K562 (cell line): Measurements from ENCODE around the gene FANCC. TPM values are rescaled to one million over a fixed set of nuclear protein-coding genes. Genes with fewer than 3 reads are reported as not detected.

Experiments used
- ATAC-seq: fragments of 200-7000 bp; cut with Tn5 transposase; 3 replicates; pipeline ENCODE4 v1.9.1; 2020; ENCODE audit warnings: moderate library complexity
- BruUV-seq: library from RNA; stranded (reverse); fragments of 400-500 nt; replicated peaks from 2 replicates; lab custom pipeline; 2021; lab: Mats Ljungman, UMichigan
- CTCF ChIA-PET: fragments of 300-600 bp; formaldehyde crosslinking; extraction: SDS; loops from one replicate; lab custom pipeline; 2021; ENCODE audit warnings: low intra/inter-chr PET ratio; lab: Yijun Ruan, JAX
- POLR2A ChIA-PET: fragments of 300-600, 350-650 bp; sonication (Branson Sonifier 250); formaldehyde crosslinking; extraction: SDS; loops from one replicate; lab custom pipeline; 2021; ENCODE audit warnings: antibody characterized with exemption, inconsistent platforms; lab: Yijun Ruan, JAX
- DNase-seq, 4 experiments: peaks; one replicate each; pipeline versions ENCODE4 v3.0.0 to v3.0.0-alpha.2; 2011 to 2018; ENCODE audit warnings: low spot score in 3 of 4, mixed read lengths in 3 of 4; ENCODE audit errors: extremely low read depth in 1 of 4
- FAIRE-seq: peaks from 2 replicates; lab custom pipeline; 2011; peaks lifted over from hg19 to GRCh38; lab: Jason Lieb, UNC
- H2AFZ ChIP-seq: 2 replicates; pipeline ENCODE4 v1.6.0; 2011; ENCODE audit warnings: low read depth, low read length, control low read depth, inconsistent platforms
- H3K27ac ChIP-seq: fragments of 200-600 bp; 3 replicates; pipeline ENCODE4 v1.8.0; 2011; ENCODE audit warnings: low read depth, mild to moderate bottlenecking, control low read depth, inconsistent platforms, low read length, moderate library complexity, mixed read lengths; ENCODE audit errors: extremely low read depth
- H3K27me3 ChIP-seq, 2 experiments: fragments of 300-600 bp in 1 of 2; 2 replicates in 1 of 2; 3 replicates in 1 of 2; pipeline versions ENCODE4 v1.6.0 to v1.8.0; 2011; ENCODE audit warnings: inconsistent platforms in 2 of 2, low read length in 2 of 2, mild to moderate bottlenecking in 1 of 2, mixed read lengths in 1 of 2, moderate library complexity in 1 of 2; ENCODE audit not compliant: control insufficient read depth in 2 of 2, insufficient read depth in 2 of 2
- H3K36me3 ChIP-seq: fragments of 300-600 bp; 3 replicates; pipeline ENCODE4 v1.8.0; 2011; ENCODE audit warnings: mild to moderate bottlenecking, low read length, inconsistent platforms; ENCODE audit not compliant: control insufficient read depth, insufficient read depth
- H3K4me1 ChIP-seq, 2 experiments: fragments of 200-600 bp in 1 of 2; replicated peaks in 1 of 2; 2 replicates in 1 of 2; 3 replicates in 1 of 2; pipeline versions ENCODE4 v1.5.1 to v1.8.0; 2011; ENCODE audit warnings: inconsistent platforms in 2 of 2, low read length in 2 of 2, mild to moderate bottlenecking in 1 of 2, mixed read lengths in 1 of 2, moderate library complexity in 1 of 2; ENCODE audit not compliant: control insufficient read depth in 2 of 2, insufficient read depth in 2 of 2
- H3K4me2 ChIP-seq: 2 replicates; pipeline ENCODE4 v1.6.1; 2011; ENCODE audit warnings: low read length, control low read depth, inconsistent platforms, mixed read lengths; ENCODE audit not compliant: insufficient read depth
- H3K4me3 ChIP-seq: fragments of 200-600 bp; sonication (generic), shearing (Covaris generic); 2 replicates; pipeline ENCODE4 v1.5.1; 2016; ENCODE audit warnings: control low read depth, inconsistent platforms
- H3K79me2 ChIP-seq: fragments of 200-600 bp; 3 replicates; pipeline ENCODE4 v1.8.0; 2011; ENCODE audit warnings: low read length, inconsistent platforms; ENCODE audit not compliant: control insufficient read depth, insufficient read depth
- H3K9ac ChIP-seq, 2 experiments: 2 replicates each; pipeline versions ENCODE4 v1.6.0 to v1.6.1; 2011; ENCODE audit warnings: low read depth in 2 of 2, low read length in 2 of 2, control low read depth in 1 of 2, inconsistent platforms in 1 of 2, mild to moderate bottlenecking in 1 of 2, mixed read lengths in 1 of 2; ENCODE audit not compliant: insufficient read depth in 1 of 2
- H3K9me1 ChIP-seq: one replicate; pipeline ENCODE4 v1.6.0; 2011; ENCODE audit warnings: inconsistent platforms, mild to moderate bottlenecking, low read length, moderate library complexity; ENCODE audit not compliant: control insufficient read depth, insufficient read depth
- H3K9me3 ChIP-seq: replicated peaks from 2 replicates; pipeline ENCODE4 v1.5.1; 2011; ENCODE audit warnings: low read depth, low read length, inconsistent platforms; ENCODE audit not compliant: control insufficient read depth, insufficient read depth
- H4K20me1 ChIP-seq: replicated peaks from 2 replicates; pipeline ENCODE4 v1.6.1; 2011; ENCODE audit warnings: low read length, inconsistent platforms, mixed read lengths; ENCODE audit not compliant: control insufficient read depth, insufficient read depth
- ATF2 ChIP-seq: sonication (generic); formaldehyde crosslinking; IDR thresholded peaks from 2 replicates; pipeline ENCODE4 v1.8.1; 2022; ENCODE audit warnings: missing genetic modification reagents
- ELF1 ChIP-seq: fragments of 200-800 bp; sonication (Bioruptor generic); IDR thresholded peaks from 2 replicates; pipeline ENCODE4 v1.6.1; 2016; ENCODE audit warnings: missing genetic modification characterization, missing compliant biosample characterization
- EZH2 ChIP-seq: IDR thresholded peaks from 2 replicates; pipeline ENCODE4 v1.6.1; 2012; ENCODE audit warnings: low read depth, mild to moderate bottlenecking, inconsistent platforms, low read length, borderline replicate concordance
- FOXJ2 ChIP-seq: fragments of 200-800 bp; sonication (Bioruptor generic); IDR thresholded peaks from 2 replicates; pipeline ENCODE4 v1.6.1; 2016; ENCODE audit warnings: missing genetic modification characterization, missing compliant biosample characterization
- HDAC3 ChIP-seq: fragments of 450-650 bp; IDR thresholded peaks from 2 replicates; pipeline ENCODE4 v1.6.1; 2018; ENCODE audit warnings: borderline replicate concordance, mild to moderate bottlenecking, moderate library complexity; ENCODE audit not compliant: partially characterized antibody
- LARP7 ChIP-seq: fragments of 450-650 bp; IDR thresholded peaks from 2 replicates; pipeline ENCODE4 v1.6.1; 2016
- MED1 ChIP-seq: sonication (generic); formaldehyde crosslinking; IDR thresholded peaks from 2 replicates; pipeline ENCODE4 v1.8.1; 2023; ENCODE audit warnings: missing genetic modification reagents, borderline replicate concordance
- MYC ChIP-seq, 2 experiments: fragments of 250-450 bp in 1 of 2; sonication (Bioruptor Pico) in 1 of 2; IDR thresholded peaks; 2 replicates each; pipeline versions ENCODE4 v1.5.1 to v1.6.1; 2012 to 2021; ENCODE audit warnings: low read depth in 2 of 2, borderline replicate concordance in 1 of 2, improper control_type of control experiment in 1 of 2, low read length in 1 of 2, mild to moderate bottlenecking in 1 of 2, moderate library complexity in 1 of 2
- POLR2G ChIP-seq: fragments of 200-400 bp; formaldehyde crosslinking; IDR thresholded peaks from 2 replicates; pipeline ENCODE4 v1.6.1; 2017; ENCODE audit warnings: low read depth, mild to moderate bottlenecking, antibody characterized with exemption, low read length, moderate library complexity
- SRSF1 ChIP-seq: fragments of 200-400 bp; formaldehyde crosslinking; IDR thresholded peaks from 2 replicates; pipeline ENCODE4 v1.6.1; 2017; ENCODE audit warnings: mild to moderate bottlenecking, low read depth, low read length, moderate library complexity
- STAG1 ChIP-seq: sonication (generic); formaldehyde crosslinking; IDR thresholded peaks from 2 replicates; pipeline ENCODE4 v1.5.0; 2020; ENCODE audit warnings: missing genetic modification reagents, borderline replicate concordance
- ZFP30 ChIP-seq: fragments of 250-450 bp; sonication (Bioruptor Pico); IDR thresholded peaks from 2 replicates; pipeline ENCODE4 v1.8.0; 2022; ENCODE audit warnings: moderate library complexity, mild to moderate bottlenecking, inconsistent platforms, borderline replicate concordance
- ZNF121 ChIP-seq: sonication (generic); formaldehyde crosslinking; conservative IDR thresholded peaks from 2 replicates; pipeline ENCODE4 v1.8.0; 2022; ENCODE audit warnings: missing genetic modification reagents
- ZNF124 ChIP-seq: sonication (generic); formaldehyde crosslinking; IDR thresholded peaks from 2 replicates; pipeline ENCODE4 v1.8.1; 2022; ENCODE audit warnings: missing genetic modification reagents
- ZNF232 ChIP-seq: sonication (generic); formaldehyde crosslinking; IDR thresholded peaks from 2 replicates; pipeline ENCODE4 v1.8.0; 2022; ENCODE audit warnings: mild to moderate bottlenecking, missing genetic modification reagents
- ZNF639 ChIP-seq, 2 experiments: fragments of 200-800 bp in 1 of 2; sonication (Bioruptor generic) in 1 of 2; sonication (generic) in 1 of 2; formaldehyde crosslinking in 1 of 2; IDR thresholded peaks in 1 of 2; conservative IDR thresholded peaks in 1 of 2; 2 replicates each; pipeline versions ENCODE4 v1.5.0 to v1.6.1; 2016 to 2020; ENCODE audit warnings: missing compliant biosample characterization in 1 of 2, missing genetic modification characterization in 1 of 2, missing genetic modification reagents in 1 of 2
- WGBS: fragments of 100-300 bp; shearing (Covaris generic); methylation state at CpG from one replicate; pipeline ENCODE4 v1.1.6; 2016; ENCODE audit warnings: low coverage, mixed read lengths; ENCODE audit not compliant: insufficient coverage; ENCODE audit errors: missing lambda C conversion rate; 5-methylcytosine and 5-hydroxymethylcytosine counted together
- in situ Hi-C: fragments of 300-500 bp; cut with MboI; formaldehyde crosslinking; loops from 4 replicates; pipeline ENCODE4 v1.15.0; 2018; ENCODE audit warnings: inconsistent platforms, mixed read lengths
- intact Hi-C: fragments of 100-400 bp; cut with micrococcal nuclease; formaldehyde crosslinking; loops from 2 replicates; pipeline ENCODE4 v1.14.2; 2022
- polyA plus RNA-seq, 8 experiments: library from polyadenylated mRNA; depleted of rRNA in 4 of 8; stranded (reverse) in 5 of 8; unstranded in 3 of 8; fragments of >200 nt; fragmentation: Nextera tagmentation in 2 of 8; fragmentation: Illumina TruSeq in 1 of 8; extraction: Ambion mirVana in 2 of 8; extraction: Trizol in 1 of 8; gene quantifications; 2 replicates each; pipeline versions ENCODE4 v1.2.1 to v1.2.3, GENCODE V29; 2011 to 2014; ENCODE audit warnings: inconsistent platforms in 1 of 8, missing spikeins in 1 of 8
- total RNA-seq, 7 experiments: library from RNA; depleted of rRNA in 6 of 7; stranded (reverse); fragments of >200 nt in 6 of 7; fragmentation: Illumina TruSeq in 2 of 7; extraction: Trizol in 2 of 7; gene quantifications; 2 replicates each; pipeline versions ENCODE4 v1.2.1 to v1.2.3, GENCODE V29; 2011 to 2021; ENCODE audit warnings: low replicate concordance in 1 of 7

FANCC gene
- total and polyA plus RNA-seq, 9 of the 15 experiments (the other 6 are each of a cell fraction or from before 2014, with no cell fraction given) = 4.6 to 18.4 (median 14.2) TPM

GRCh38 chr9:95225076-95225725, 92.3 kb downstream of the FANCC start:
- Histone ChIP-seq H2AFZ (no peak overlapping the region), H3K27me3 (no peaks in the 10 kb centered on the region), H3K27ac (no peak overlapping the region), H3K4me3 (no peak overlapping the region), H3K9me1 (no peaks in the 10 kb centered on the region), H3K4me1 (no peaks in the 10 kb centered on the region), H3K9ac (no peak overlapping the region), H3K9me3 (no peaks in the 10 kb centered on the region), H3K36me3 (no peaks in the 10 kb centered on the region), H4K20me1 (no peaks in the 10 kb centered on the region), H3K79me2 (no peaks in the 10 kb centered on the region), H3K4me2 (no peak overlapping the region)
- 72% methylated on average over 5 of the region's 5 CpGs for WGBS
- FAIRE-seq (no peak), DNase-seq (no peak), ATAC-seq (no peak)
- intact Hi-C loops = no loop called here
- BruUV-seq = no TSS peak
- ChIA-PET POLR2A (interaction anchor here (1.1 kb wide), 1 partner anchor 16 kb away, joined by 3 read pairs; no protein-coding TSS in a partner anchor), CTCF (no interaction called here)
- in situ Hi-C loops = no loop called here
- TF ChIP-seq EZH2 = no peak
- TF ChIP-seq ZNF639 (CRISPR knock-in tag; conservative IDR thresholded peaks at IDR 0.05 in 1 of 2, IDR thresholded peaks at IDR 0.05 in 1 of 2) = no peak
- TF ChIP-seq ATF2 (CRISPR knock-in tag) = no peak
- TF ChIP-seq HDAC3 = no peak
- TF ChIP-seq ZNF124 (CRISPR knock-in tag) = no peak
- TF ChIP-seq ZFP30 = no peak
- TF ChIP-seq STAG1 (CRISPR knock-in tag) = no peak
- TF ChIP-seq ZNF232 (CRISPR knock-in tag) = no peak
- TF ChIP-seq ELF1 (tag) = no peak
- TF ChIP-seq MYC (IDR thresholded peaks at IDR 0.05; ENCODE audit: low read depth, low read length) = no peak
- TF ChIP-seq MYC (CRISPR knock-in tag; IDR thresholded peaks at IDR 0.05; ENCODE audit: borderline replicate concordance, low read depth) = no peak
- no peak for TF ChIP-seq SRSF1
- TF ChIP-seq FOXJ2 (tag) = no peak
- TF ChIP-seq LARP7 = no peak
- TF ChIP-seq MED1 (CRISPR knock-in tag) = no peak
- TF ChIP-seq ZNF121 (CRISPR knock-in tag) = no peak
- TF ChIP-seq POLR2G = no peak
